ENCODE results near the gene CYP4A11.
"Not testable (repeated sequence)": the region's sequence is repeated elsewhere in the genome, so short reads cannot be mapped to it uniquely, and the experiment has no call there.

The CYP4A11 gene, protein sequence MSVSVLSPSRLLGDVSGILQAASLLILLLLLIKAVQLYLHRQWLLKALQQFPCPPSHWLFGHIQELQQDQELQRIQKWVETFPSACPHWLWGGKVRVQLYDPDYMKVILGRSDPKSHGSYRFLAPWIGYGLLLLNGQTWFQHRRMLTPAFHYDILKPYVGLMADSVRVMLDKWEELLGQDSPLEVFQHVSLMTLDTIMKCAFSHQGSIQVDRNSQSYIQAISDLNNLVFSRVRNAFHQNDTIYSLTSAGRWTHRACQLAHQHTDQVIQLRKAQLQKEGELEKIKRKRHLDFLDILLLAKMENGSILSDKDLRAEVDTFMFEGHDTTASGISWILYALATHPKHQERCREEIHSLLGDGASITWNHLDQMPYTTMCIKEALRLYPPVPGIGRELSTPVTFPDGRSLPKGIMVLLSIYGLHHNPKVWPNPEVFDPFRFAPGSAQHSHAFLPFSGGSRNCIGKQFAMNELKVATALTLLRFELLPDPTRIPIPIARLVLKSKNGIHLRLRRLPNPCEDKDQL

DNA sequence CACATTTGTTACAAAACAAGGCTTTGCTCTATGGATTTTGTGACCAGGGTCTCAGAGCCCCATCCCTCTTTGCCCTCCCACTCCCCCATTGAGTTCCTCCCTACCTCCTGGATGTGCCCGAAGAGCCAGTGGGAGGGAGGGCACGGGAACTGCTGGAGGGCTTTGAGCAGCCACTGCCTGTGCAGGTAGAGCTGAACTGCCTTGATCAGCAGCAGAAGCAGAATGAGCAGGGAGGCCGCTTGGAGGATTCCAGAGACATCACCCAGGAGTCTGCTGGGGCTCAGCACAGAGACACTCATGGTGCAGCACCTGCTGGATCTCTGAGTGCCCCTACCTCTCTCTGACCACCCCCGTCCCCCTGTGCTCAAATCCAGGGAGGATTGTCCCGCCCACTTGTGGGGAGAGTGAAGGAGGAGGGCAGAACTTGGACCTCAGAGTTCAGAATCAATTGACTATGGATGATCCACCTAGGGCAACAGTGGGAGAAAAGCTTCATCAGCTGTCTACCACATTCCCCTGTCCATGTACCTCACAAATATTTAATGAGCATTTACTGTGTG is at the start of gene CYP4A11:
Gene CYP4A11, minus strand, starts transcription at position 342 of the 560 bp plus-strand sequence. Its CDS starts 43 bp downstream, at position 299.
- no peak for DNase-seq

GRCh38 chr1:46990541-46990940 is 49.3 kb upstream of the CYP4A11 start:
- not testable (repeated sequence) for DNase-seq

- no peak for DNase-seq
These were observed 42.7 kb upstream of the CYP4A11 start for GRCh38 chr1:46983830-46984586.

DNA sequence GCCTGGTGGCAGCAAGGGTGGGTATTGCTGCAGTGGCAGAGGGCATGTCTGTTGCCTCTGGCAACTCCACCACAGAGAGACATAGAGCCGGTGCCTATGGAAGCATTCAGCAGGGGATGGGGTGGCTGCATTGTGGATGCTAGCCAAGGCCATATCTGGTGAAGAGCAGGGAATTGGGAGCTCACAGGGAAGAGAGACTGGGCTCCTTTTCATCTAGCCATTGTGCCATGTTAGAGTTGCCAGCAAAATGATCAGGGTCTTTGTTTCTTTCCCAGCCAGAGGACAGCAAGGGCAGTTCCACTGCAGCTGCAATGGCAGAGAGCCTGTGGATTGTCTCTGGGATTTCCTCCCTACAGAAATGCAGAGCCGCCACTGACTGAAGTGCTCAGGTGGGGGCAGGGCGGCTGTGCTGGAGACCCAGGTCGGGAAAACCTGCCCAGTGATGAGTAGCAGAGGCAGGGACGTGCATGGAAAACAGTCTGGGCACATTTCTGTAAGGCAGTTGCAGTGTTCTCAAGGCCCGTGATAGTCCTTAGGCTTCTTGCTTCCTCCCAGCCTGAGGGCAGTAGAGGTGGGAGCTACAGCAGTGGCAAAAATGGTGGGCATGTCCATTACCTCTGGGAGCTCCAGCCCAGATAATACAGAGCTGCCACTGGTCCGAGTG is 42.0 kb upstream of the CYP4A11 start:
- DNase-seq: no peak

GRCh38 chr1:46969014-46969619 is 27.8 kb upstream of the CYP4A11 start:
- DNase-seq: no peak

- DNase-seq: not testable (repeated sequence)
These were observed 21.0 kb upstream of the CYP4A11 start for GRCh38 chr1:46962272-46962671.

GRCh38 chr1:46961066-46961758 is 19.9 kb upstream of the CYP4A11 start:
- no peak for DNase-seq

DNA sequence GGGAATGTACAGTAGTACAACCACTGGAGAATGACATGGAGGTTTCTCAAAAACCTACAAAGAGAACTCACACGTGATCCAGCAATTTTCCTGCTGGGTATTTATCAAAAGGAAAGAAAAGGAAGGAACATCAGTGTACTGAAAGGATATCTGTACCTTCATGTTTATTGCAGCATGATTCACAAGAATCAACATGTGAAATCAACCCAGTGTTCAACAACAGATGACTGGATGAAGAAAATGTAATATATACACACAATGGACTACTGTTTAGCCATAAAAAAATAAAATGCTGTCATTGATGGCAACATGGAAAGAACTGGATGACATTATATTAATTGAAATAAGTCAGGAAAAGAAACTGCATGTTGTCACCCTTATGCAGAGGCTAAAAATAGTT is 19.0 kb upstream of the CYP4A11 start:
- no peak for DNase-seq

DNA sequence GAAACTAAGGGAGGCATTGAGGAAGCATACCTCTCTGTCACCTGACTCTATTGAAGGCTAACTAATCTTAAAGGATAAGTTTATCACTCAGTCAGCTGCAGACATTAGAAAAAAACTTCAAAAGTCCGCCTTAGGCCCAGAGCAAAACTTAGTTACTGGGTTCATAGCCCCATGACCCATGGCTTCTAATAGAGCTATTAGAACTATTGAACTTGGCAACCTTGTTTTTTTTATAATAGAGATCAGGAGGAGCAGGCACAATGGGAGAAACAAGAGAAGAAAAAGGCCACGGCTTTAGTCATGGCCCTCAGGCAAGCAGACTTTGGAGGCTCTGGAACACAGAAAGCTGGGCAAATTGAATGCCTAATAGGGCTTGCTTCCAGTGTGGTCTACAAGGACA is 13.8 kb upstream of the CYP4A11 start:
- DNase-seq: not testable (repeated sequence)

- not testable (repeated sequence) for DNase-seq
These were observed 12.6 kb upstream of the CYP4A11 start for GRCh38 chr1:46953847-46954246.

DNA sequence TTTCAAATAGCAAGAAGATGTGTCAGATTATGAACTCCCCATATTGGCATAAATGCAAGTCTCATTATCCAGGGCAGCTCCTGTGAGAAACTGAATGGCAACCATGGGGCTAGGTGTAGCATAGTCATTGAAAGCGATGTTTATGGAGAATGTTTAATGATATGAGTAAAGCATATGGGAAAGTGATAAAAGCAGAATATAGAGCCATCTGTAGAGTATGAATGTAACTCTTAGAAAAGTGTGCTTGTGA is 8.1 kb upstream of the CYP4A11 start:
- not testable (repeated sequence) for DNase-seq

DNA sequence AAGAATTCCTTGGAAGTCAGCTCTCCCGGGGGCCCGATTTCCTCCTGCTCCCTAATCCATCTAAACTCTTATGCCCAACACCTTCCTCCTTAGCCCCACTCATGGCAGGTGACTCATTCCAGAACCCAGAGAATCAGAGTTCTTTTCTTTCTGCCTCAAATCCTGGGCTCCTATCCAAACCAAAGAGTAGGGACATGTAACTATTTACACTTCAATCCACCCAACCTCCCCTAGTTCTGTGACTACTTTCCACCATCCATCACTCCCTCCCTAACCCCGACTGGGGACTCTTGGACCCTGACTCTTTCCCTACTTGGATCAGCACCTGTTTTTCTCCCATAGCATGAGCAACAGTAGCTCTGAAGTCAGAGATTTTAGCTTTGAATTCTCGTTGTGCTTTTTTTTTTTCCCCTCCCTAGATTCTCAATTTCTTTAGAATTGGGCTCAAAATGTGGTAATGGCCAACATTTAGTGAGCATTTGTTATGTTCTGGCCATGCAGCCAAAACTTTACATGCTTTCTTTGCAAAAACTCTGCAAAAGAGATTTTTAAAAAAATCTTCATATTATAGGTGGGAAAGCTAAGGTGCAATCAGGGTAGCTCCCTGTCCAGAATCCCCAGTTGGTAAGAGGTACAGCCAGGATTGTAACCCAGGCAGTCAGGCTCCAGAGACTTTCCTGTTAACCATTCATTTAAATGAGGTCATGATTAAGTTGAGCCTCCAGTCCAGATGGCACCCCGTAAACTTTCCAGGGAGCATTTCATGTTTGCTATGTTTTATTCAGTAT is 7.5 kb upstream of the CYP4A11 start:
- DNase-seq: no peak

DNA sequence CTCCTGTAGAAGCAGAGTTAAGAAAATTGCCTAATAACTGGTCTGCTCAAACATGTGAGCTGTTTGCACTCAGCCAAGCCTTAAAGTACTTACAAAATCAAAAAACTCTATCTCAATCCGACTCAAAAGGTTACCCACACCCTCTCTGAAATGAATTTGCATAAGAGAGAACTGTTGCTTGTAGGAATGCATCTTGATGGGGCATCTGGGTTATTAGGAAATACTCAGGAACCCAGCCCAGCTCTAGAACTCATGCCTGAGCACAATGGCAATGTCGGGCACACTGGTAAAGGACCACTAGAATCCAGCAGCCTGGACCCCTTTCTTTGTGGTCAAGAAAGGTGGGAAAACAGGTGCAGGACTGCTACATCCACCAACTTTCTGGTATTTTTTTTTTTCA is 6.4 kb upstream of the CYP4A11 start:
- not testable (repeated sequence) for DNase-seq

GRCh38 chr1:46942086-46942485 is 810 bp upstream of the CYP4A11 start:
- DNase-seq: no peak

GRCh38 chr1:46940307-46940706 is 969 bp downstream of the CYP4A11 start:
- no peak for DNase-seq

DNA sequence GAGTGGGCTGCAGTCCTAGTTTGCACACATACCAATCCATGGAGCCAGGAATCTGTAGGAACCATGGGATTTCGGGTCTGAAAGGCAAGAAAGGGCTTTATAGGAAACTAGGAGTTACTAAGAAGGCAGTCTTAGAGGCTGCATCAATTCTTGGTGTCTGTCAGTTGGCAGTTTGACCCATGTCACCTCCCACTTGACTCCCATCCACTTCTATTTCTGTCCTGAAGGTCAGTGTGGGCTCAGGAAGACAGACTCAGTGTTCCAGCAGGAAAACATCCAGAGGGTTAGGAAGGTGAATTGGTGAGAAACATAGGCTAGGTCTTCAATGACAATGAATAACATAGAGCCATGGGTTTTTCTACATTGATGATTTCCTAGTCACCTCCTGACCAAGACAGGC is 4.0 kb downstream of the CYP4A11 start:
- DNase-seq: no peak

DNA sequence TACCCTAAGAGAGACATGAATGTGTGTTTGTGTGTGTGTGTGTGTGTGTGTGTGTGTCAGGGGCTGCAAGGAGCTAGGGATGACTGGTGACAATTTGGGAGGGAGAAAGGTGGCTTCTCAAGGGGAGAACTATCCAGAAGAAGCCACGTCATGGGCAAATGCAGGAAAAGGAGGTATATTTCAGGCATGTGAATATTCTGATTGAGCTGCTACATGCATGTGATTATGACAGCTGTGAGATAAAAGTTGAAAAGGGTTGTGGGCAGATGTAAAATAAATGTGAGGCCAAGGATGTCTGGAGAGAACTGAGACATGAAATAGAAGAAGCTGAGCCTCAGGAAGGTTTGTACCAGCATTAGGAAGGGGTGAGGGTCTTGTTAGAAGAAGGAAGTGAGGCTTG is 4.5 kb downstream of the CYP4A11 start:
- DNase-seq: no peak

GRCh38 chr1:46934852-46935251 is 6.4 kb downstream of the CYP4A11 start:
- DNase-seq: not testable (repeated sequence)

DNA sequence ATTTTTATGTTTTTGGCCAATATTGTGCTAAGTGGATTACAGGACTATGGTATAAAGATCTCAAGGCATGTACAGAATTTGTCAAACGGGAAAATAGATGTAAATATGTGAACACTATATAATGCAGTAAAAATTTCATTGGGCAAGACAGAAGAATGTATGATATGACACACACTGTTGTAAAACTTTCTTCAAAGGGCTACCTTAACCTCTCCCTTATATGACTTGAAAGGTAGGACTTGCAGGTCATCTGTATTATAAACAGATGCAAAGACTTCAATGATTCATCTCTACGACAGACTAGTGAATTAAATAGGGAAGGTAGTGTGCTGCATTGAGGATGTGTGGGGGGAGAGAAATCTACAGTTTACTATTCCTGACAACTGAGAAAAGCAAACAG is 9.3 kb downstream of the CYP4A11 start:
- DNase-seq: not testable (repeated sequence)

GRCh38 chr1:46931151-46931550 is 10.1 kb downstream of the CYP4A11 start:
- no peak for DNase-seq

DNA sequence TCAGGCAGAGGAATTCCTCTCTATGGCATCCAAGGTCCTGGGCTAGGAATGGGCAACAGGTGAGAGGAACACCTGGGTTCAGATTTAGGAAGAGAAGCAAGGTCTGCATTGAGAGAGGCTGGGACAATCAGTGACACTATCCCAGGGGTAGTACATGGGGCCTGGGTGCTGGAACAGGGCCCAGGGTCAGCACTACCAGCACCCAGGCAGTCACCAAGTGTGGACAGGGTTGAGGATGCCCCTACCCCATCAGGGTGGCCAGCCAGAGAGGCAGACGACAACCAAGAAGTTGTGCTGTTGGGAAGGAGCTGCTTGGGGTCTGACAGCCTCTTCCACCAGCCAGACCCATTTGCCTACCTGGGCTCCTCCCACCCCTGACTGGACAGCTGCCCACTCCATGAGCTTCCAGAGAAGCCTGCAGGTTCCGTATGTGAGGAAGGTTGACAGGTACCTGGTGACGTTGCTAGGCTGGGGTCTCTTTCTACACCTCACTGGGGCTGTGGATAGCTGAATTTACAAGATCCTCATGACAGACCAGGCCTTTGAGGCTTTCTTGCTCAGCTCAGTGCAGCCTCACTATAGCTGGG is 13.9 kb downstream of the CYP4A11 start:
- no peak for DNase-seq

Data from midbrain (tissue), 1 donor.